HUES64 (cell line): ENCODE data around the gene CFAP54.
"Not testable (repeated sequence)": the region's sequence is repeated elsewhere in the genome, so short reads cannot be mapped to it uniquely, and the experiment has no call there.

Source experiments
- H3K27ac ChIP-seq: 2 replicates; pipeline ENCODE4 v1.7.0; 2013; ENCODE audit warnings: low read depth, low read length, inconsistent platforms
- H3K27me3 ChIP-seq: 2 replicates; pipeline ENCODE4 v1.6.1; 2013; ENCODE audit warnings: mild to moderate bottlenecking, low read length; ENCODE audit not compliant: insufficient read depth
- H3K36me3 ChIP-seq: 2 replicates; pipeline ENCODE4 v1.6.1; 2013; ENCODE audit warnings: mild to moderate bottlenecking, low read length; ENCODE audit not compliant: insufficient read depth
- H3K4me1 ChIP-seq: 2 replicates; pipeline ENCODE4 v1.6.1; 2013; ENCODE audit warnings: mild to moderate bottlenecking, low read length, moderate library complexity; ENCODE audit not compliant: insufficient read depth
- H3K4me3 ChIP-seq: 2 replicates; pipeline ENCODE4 v1.5.1; 2013; ENCODE audit warnings: mild to moderate bottlenecking, low read length, moderate library complexity
- H3K9ac ChIP-seq: 2 replicates; pipeline ENCODE4 v1.6.1; 2013; ENCODE audit warnings: mild to moderate bottlenecking, low read depth, low read length
- H3K9me3 ChIP-seq: 2 replicates; pipeline ENCODE4 v1.6.1; 2013; ENCODE audit warnings: low read depth, low read length; ENCODE audit not compliant: insufficient read depth
- WGBS: fragments of 150-250, 120-280 bp; methylation state at CpG from one replicate; pipeline ENCODE4 v1.1.7; 2013; ENCODE audit warnings: missing lambda C conversion rate; 5-methylcytosine and 5-hydroxymethylcytosine counted together

The CFAP54 gene

DNA sequence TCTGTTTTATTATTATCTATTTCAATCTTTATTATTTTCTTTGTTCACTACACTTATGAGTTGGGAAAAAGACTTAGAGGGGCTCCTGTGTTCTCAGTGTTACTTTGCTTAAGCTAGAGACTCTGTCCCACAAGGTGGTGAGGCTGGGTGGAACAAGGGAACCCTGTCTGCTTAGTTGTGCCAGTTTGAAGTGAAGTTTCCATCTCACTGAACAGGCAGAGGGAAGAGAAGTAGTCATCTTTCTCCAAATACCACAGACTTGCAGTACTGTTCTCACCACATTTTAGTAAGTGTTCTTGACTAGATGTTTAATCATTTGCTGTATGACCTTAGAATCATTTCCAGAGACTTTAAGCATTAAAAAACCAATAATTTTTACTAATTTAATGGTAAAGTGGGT, 222.0 kb downstream of the CFAP54 start:
- Histone ChIP-seq H3K36me3 (no peaks in the 10 kb centered on the region), H3K4me1 (peaks cover 4% of the 10 kb centered on the region; the same call in 1 of the 2 replicates), H3K27me3 (no peaks in the 10 kb centered on the region), H3K4me3 (no peak overlapping the region), H3K9me3 (no peaks in the 10 kb centered on the region), H3K27ac (no peak overlapping the region), H3K9ac (no peak overlapping the region)

DNA sequence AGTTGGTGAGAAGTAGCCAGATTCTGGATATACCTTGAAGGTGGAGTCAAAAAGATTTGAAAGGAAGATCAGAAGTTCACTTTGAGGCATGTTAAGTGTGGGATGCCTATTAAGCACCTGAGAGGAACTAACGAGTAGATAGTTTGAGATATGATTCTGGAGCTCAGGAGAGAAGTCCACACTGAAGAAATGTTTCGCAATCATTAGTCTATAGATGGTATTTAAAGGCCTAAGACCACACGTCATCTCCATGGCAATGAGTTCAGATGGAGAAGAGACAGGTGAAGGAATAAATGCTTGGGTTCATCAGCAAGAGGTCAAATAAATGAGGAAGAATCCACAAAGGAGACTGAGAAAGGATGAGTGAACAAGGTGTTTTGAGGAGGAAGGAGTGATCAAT, 224.8 kb downstream of the CFAP54 start:
- Histone ChIP-seq H3K27ac (no peak overlapping the region), H3K36me3 (no peaks in the 10 kb centered on the region), H3K9ac (no peak overlapping the region), H3K27me3 (no peaks in the 10 kb centered on the region), H3K4me3 (no peak overlapping the region), H3K9me3 (no peaks in the 10 kb centered on the region), H3K4me1 (peaks cover 4% of the 10 kb centered on the region; the same call in 1 of the 2 replicates)
- WGBS, result 95% methylated on average over 3 of the region's 3 CpGs

DNA sequence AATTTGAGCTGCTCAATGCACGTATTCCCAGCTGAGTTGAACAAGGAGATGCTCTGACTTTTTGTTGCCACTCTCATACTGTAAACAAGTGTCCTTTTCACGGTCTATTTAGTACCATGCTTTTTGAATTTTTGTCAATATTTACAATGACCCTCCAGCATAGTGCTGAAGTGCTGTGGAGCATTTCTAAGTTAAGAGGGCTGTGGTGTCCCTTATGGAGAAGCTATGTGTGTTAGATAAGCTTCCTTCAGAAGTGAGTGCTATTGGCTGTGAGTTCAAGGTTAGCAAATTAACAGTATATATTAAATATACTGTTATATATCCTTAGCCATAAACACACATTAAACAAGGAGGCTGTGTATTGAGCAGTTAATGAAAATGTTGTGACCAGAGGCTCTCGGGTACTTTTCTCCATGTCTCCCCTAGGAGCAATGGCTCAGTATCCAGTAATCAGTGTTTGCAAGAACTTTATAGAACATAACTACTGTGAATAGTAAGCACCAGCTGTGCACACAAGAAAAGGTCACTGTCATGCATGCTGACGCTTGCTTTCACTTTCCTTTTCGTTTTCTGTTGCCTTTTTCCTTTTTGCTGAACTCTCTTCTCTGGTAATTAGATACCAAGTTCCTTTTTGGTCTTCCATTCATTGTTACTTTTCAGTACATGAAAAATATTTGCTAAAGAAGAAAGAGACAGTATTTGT, 230.4 kb downstream of the CFAP54 start:
- H3K9me3 ChIP-seq, result no peaks in the 10 kb centered on the region
- H3K27ac ChIP-seq, result no peak overlapping the region
- H3K9ac ChIP-seq, result no peak overlapping the region
- 86% methylated on average over 5 of the region's 5 CpGs for WGBS
- no peaks in the 10 kb centered on the region for H3K27me3 ChIP-seq
- no peak overlapping the region for H3K4me3 ChIP-seq
- no peaks in the 10 kb centered on the region for H3K36me3 ChIP-seq
- H3K4me1 ChIP-seq, result peaks cover 6% of the 10 kb centered on the region; the same call in 1 of the 2 replicates

DNA sequence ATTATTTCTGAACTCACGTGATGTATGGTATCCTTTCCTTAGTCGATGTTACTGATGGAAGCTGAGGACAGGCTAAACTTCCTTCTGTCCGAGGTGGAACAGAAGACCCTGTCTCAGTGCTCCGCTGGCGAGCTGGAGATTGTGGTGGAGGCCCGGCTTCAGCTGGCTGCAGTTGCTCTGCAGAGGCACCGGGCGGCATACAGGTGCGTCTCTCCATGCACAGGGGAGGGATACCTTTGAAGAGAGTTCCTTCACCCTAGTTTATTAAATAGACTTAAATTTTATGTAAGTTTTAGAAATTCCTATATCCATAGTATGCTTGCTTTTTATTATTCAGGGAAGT, 231.0 kb downstream of the CFAP54 start:
- H3K27ac ChIP-seq, result no peak overlapping the region
- no peaks in the 10 kb centered on the region for H3K36me3 ChIP-seq
- no peak overlapping the region for H3K9ac ChIP-seq
- H3K9me3 ChIP-seq, result no peaks in the 10 kb centered on the region
- no peaks in the 10 kb centered on the region for H3K27me3 ChIP-seq
- WGBS, result 86% methylated on average over 9 of the region's 9 CpGs
- peaks cover 6% of the 10 kb centered on the region; the same call in 1 of the 2 replicates for H3K4me1 ChIP-seq
- no peak overlapping the region for H3K4me3 ChIP-seq

DNA sequence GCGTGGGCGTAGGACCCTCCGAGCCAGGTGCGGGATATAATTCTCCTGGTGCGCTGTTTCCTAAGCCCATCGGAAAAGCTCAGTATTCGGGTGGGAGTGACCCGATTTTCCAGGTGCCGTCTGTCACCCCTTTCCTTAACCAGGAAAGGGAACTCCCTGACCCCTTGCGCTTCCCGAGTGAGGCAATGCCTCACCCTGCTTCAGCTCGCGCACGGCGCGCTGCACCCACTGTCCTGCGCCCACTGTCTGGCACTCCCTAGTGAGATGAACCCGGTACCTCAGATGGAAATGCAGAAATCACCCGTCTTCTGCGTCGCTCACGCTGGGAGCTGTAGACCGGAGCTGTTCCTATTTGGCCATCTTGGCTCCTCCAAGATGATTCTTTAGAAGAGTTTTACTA, 240.1 kb downstream of the CFAP54 start:
- H3K9me3 ChIP-seq, H3K4me1 ChIP-seq, H3K36me3 ChIP-seq, H3K27ac ChIP-seq, H3K27me3 ChIP-seq, H3K9ac ChIP-seq, H3K4me3 ChIP-seq: not testable (repeated sequence)
- 90% methylated on average over 22 of the region's 23 CpGs for WGBS

DNA sequence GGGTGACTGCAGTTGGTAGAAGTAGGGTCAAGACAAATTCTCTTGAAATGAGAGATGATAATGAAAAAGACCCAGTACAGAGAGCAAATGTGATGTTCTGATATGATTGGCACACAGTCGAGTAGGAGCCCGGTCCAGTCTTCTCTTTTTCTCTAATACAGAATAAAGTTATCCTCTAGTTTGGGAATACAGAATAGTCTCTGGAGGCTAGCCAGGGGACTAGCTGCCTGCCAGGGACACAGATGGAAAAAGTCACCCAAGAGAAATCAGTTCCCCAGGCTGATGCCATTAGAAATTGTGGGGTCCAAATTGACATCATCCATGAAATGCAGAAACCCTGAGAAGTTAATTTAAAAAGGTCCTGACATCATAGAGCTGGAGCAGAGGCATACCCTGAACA, 240.5 kb downstream of the CFAP54 start:
- Histone ChIP-seq H3K27ac (no peak overlapping the region), H3K9me3 (no peaks in the 10 kb centered on the region), H3K36me3 (no peaks in the 10 kb centered on the region), H3K9ac (no peak overlapping the region), H3K27me3 (no peaks in the 10 kb centered on the region), H3K4me1 (no peaks in the 10 kb centered on the region), H3K4me3 (no peak overlapping the region)
- 100% methylated on average over 2 of the region's 2 CpGs for WGBS

DNA sequence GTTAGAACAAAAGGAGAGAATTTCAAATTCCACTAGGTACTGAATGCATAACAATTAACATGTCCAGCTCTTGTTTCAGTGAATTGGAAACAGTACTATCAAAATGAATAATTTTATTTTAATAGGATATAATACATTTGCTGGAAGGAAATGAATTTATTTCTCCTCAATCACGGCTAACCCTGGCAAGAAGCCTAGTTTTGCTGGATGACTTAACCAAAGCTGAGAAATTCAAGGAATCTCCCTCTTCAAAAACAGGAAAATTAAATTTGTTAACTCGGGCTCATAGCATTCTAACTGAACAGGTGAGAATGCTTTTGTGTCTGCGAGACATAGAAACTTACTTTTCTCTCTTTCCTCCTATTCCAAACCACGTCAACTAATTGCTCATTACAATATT, 254.2 kb downstream of the CFAP54 start:
- no peaks in the 10 kb centered on the region for H3K27me3 ChIP-seq
- no peaks in the 10 kb centered on the region for H3K36me3 ChIP-seq
- no peaks in the 10 kb centered on the region for H3K9me3 ChIP-seq
- no peaks in the 10 kb centered on the region for H3K4me1 ChIP-seq
- H3K27ac ChIP-seq, result no peak overlapping the region
- H3K9ac ChIP-seq, result no peak overlapping the region
- WGBS, result 95% methylated on average over 4 of the region's 4 CpGs
- no peak overlapping the region for H3K4me3 ChIP-seq

DNA sequence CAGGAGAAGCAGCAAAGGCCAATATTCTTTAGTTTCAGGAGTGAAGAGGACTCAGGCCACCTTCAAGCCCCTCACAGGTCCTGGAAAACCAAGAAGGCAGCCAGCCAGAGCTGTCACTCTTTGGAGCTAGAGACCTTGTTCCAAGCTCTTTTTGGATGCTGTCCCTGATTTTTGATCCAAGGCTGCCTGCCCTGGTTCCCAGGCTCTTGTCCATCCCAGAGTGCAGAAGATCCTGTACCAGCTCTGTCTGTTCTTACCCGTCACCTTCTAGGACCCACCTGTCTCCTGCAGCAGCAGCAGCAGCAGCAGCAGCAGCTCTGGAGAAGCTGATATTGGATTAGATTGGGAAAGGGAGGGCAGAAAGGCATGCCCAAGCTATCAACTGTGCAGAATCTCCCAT, 260.6 kb downstream of the CFAP54 start:
- Histone ChIP-seq H3K27ac (peak overlapping the region; percentile 49; the same call in 1 of the 2 replicates), H3K4me1 (no peaks in the 10 kb centered on the region), H3K36me3 (no peaks in the 10 kb centered on the region), H3K9ac (peak overlapping the region; percentile 63), H3K4me3 (no peak overlapping the region), H3K27me3 (no peaks in the 10 kb centered on the region), H3K9me3 (no peaks in the 10 kb centered on the region)
- 67% methylated on average over 1 of the region's 1 CpG for WGBS

DNA sequence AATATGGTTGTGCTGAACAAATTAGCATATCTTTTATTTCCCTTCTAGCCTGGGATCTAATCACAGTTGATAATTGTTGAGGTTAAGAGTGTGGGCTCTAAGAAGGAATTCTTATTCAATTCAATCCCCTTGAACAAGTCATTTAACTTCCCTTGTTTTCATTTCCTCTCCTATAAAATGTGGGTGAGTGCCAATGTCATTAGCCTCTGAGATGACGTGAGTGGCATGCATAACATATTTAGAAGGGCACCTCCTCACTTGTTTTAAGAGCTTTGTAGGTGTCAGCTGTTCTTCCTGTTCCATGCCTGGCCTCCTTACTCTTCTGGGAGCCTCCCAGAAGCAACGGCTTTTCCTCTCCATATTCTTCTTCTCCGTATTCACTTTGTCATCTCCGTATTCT, 262.2 kb downstream of the CFAP54 start:
- Histone ChIP-seq H3K4me1 (no peaks in the 10 kb centered on the region), H3K4me3 (no peak overlapping the region), H3K9ac (no peak overlapping the region), H3K36me3 (no peaks in the 10 kb centered on the region), H3K27me3 (no peaks in the 10 kb centered on the region), H3K27ac (no peak overlapping the region), H3K9me3 (no peaks in the 10 kb centered on the region)
- WGBS, result 84% methylated on average over 4 of the region's 4 CpGs

DNA sequence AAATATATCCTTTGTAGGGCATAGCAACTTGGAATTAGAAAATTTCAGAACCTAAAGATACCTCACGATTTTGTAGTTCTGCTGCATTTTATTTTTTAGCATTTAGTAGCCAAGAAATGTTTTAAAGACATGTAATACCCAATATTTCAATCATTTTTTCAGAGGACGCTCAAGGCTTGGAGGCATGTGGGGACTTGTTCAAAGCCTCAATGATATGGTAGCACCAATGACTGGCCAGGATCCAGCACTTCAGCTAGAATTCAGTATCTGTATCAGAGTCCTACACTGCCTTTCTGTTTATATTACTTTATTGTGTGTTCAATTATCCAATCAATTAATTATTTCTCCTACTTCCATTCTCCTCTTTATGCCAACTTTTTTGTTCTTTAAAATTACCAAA, 262.8 kb downstream of the CFAP54 start:
- H3K9ac ChIP-seq, result no peak overlapping the region
- no peaks in the 10 kb centered on the region for H3K4me1 ChIP-seq
- no peak overlapping the region for H3K4me3 ChIP-seq
- H3K27me3 ChIP-seq, result no peaks in the 10 kb centered on the region
- H3K36me3 ChIP-seq, result no peaks in the 10 kb centered on the region
- WGBS, result 95% methylated on average over 1 of the region's 2 CpGs
- H3K27ac ChIP-seq, result no peak overlapping the region
- H3K9me3 ChIP-seq, result no peaks in the 10 kb centered on the region

DNA sequence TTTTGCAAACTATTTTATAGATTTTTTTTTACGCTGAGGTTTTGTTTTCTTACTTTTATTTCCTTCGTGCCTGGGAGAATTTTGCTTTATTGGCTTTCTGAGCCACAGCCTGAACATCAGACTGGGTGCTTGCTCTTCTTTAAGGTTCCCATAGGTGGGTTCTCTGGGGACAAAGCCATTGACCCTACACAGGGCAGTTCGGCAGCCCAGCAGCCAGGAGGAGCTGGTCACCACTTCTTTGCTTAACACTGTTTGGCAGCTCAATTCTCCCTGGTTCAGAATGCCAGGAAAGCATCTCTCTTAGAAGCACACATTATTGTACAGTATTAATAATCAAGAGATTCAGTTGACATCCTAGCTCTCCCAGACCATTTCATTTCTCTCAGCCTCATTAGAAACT, 276.9 kb downstream of the CFAP54 start:
- WGBS, result 91% methylated on average over 3 of the region's 3 CpGs
- Histone ChIP-seq H3K9ac (no peak overlapping the region), H3K9me3 (no peaks in the 10 kb centered on the region), H3K4me1 (no peaks in the 10 kb centered on the region), H3K27ac (no peak overlapping the region), H3K4me3 (no peak overlapping the region), H3K27me3 (no peaks in the 10 kb centered on the region), H3K36me3 (no peaks in the 10 kb centered on the region)

DNA sequence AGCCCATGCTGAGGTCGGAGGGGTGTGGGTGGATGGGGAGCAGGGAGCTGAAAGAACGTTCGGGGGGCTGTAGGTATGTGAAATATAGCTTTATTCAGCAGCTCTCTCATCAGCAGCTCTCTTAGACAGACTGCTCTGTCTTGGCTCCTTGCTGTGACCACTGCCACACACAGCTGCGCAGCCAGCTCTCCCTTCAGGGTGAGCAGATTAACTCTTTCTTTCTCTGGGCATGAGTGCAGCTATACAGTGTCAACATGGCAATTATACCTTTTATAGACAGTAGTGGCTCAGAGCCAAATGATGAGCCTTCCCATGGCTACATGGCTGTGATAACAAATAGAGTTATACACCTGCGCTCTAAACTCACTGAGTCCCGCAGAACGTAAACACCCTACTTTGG, 280.0 kb downstream of the CFAP54 start:
- Histone ChIP-seq H3K27ac (no peak overlapping the region), H3K4me1 (no peaks in the 10 kb centered on the region), H3K9ac (no peak overlapping the region), H3K27me3 (no peaks in the 10 kb centered on the region), H3K4me3 (no peak overlapping the region), H3K9me3 (no peaks in the 10 kb centered on the region), H3K36me3 (no peaks in the 10 kb centered on the region)
- WGBS, result 97% methylated on average over 7 of the region's 7 CpGs
